NT2/D1 (cell line): ENCODE measurements around the gene NTNG1.

ENCODE experiments used
- DNase-seq: peaks from one replicate; pipeline ENCODE4 v3.0.0-alpha.2; 2011; ENCODE audit warnings: low read depth, low spot score
- H3K27me3 ChIP-seq: 2 replicates; pipeline ENCODE4 v1.6.0; 2011; ENCODE audit warnings: mild to moderate bottlenecking; ENCODE audit not compliant: insufficient read length, insufficient read depth
- H3K36me3 ChIP-seq: 2 replicates; pipeline ENCODE4 v1.6.1; 2011; ENCODE audit warnings: mild to moderate bottlenecking, low read length, mixed read lengths; ENCODE audit not compliant: insufficient read depth, insufficient read length
- H3K4me1 ChIP-seq: 2 replicates; pipeline ENCODE4 v1.5.1; 2011; ENCODE audit not compliant: insufficient read depth, insufficient read length
- H3K4me3 ChIP-seq: 2 replicates; pipeline ENCODE4 v1.5.1; 2011; ENCODE audit warnings: low read depth; ENCODE audit not compliant: insufficient read length
- H3K9ac ChIP-seq: 2 replicates; pipeline ENCODE4 v1.6.0; 2011; ENCODE audit warnings: low read depth; ENCODE audit not compliant: insufficient read length
- H3K9me3 ChIP-seq: 2 replicates; pipeline ENCODE4 v1.5.1; 2011; ENCODE audit warnings: mild to moderate bottlenecking, low read length; ENCODE audit not compliant: insufficient read depth
- SUZ12 ChIP-seq: IDR thresholded peaks from 2 replicates; pipeline ENCODE4 v1.6.1; 2011; ENCODE audit not compliant: insufficient read length, insufficient read depth; ENCODE audit errors: extremely low read depth
- YY1 ChIP-seq: IDR thresholded peaks from 2 replicates; pipeline ENCODE4 v1.6.1; 2011; ENCODE audit not compliant: insufficient read length, insufficient read depth
- ZNF274 ChIP-seq: IDR thresholded peaks from 2 replicates; pipeline ENCODE4 v1.6.1; 2011; ENCODE audit warnings: mild to moderate bottlenecking, low read depth, low read length

NTNG1 gene

DNA sequence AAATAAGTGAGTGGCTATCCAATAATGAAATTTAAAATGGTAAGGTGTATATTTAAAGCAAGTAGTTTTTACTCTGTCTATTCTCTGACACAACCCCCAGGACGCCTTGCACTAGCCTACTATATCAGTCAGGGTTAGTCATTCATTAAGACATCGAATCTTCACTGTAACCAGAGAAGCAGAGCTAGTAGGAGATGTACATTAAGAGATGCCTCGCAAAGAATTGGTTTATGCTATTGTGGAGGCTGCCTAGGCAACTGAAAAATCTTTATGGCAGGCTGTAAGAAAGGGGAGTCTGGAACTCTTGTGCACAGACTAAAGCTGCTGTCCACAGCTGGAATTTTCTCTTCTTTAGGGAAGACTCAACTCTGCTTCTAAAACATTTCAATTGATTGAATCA lies 28.8 kb downstream of the NTNG1 start:
- TF ChIP-seq YY1 (no peak), SUZ12 (no peak), ZNF274 (no peak)
- Histone ChIP-seq H3K27me3 (no peaks in the 10 kb centered on the region), H3K4me3 (no peak overlapping the region), H3K4me1 (no peaks in the 10 kb centered on the region), H3K9ac (no peak overlapping the region), H3K9me3 (peaks cover 5% of the 10 kb centered on the region; the same call in 1 of the 2 replicates), H3K36me3 (no peaks in the 10 kb centered on the region)
- no peak for DNase-seq

DNA sequence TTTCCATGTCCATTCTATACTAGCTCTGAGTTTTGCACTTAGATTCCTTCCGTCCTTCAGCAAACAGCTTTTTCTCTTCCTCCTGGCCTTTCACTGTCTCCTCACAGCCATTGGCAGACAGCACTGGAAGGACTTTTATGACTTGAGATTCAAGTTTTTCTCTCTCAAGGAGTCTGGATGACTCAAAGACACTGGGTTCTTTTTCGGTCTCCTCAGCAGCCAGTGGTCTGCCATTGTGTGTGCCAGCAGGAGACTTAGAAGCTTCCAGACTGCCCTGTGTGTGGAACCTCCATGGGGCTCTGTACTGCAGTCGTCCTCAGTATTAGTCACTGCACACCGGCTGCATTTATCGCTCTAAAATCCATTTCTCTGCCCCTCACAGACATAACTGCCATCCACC lies 30.5 kb downstream of the NTNG1 start:
- no peaks in the 10 kb centered on the region for H3K4me1 ChIP-seq
- DNase-seq: no peak
- H3K36me3 ChIP-seq: no peaks in the 10 kb centered on the region
- no peak overlapping the region for H3K9ac ChIP-seq
- TF ChIP-seq SUZ12 (no peak), ZNF274 (no peak), YY1 (no peak)
- H3K27me3 ChIP-seq: no peaks in the 10 kb centered on the region
- H3K9me3 ChIP-seq: no peaks in the 10 kb centered on the region
- no peak overlapping the region for H3K4me3 ChIP-seq

DNA sequence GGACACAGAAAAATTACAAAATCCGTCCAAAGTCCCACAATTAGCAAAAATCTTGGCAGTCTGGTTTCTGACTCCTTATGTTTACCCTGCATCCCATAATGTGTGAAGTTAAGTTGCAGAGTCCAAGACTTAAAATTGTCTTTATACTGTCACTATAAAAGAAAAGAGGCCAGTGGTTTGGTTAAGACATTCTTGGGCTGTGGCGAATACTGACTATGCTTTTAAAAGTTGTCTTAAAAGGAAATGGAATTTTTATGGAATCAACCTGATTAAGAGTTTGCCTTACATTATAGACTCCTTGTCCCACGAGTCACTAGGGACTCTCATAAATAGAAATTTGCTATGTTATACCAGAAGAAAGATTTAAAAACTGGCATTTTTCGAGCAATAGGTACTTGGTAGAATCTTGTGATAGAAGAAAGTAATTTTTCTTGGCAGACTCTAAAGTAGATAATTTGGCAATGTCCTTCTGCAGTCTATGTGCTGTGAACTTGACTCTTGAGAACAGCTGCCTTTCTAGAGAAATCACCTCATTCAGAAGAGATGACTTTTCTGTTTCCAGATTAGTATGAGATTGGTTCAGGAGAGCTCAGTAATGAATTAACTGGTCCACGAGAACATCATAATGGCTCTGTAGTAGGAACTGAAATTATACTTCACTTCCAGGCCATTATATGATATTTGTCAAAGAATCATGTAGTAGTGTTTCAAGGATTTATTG lies 31.8 kb downstream of the NTNG1 start:
- no peak for TF ChIP-seq YY1
- no peak for TF ChIP-seq ZNF274
- no peak for TF ChIP-seq SUZ12
- no peak overlapping the region for H3K4me3 ChIP-seq
- DNase-seq: no peak
- H3K4me1 ChIP-seq: no peaks in the 10 kb centered on the region
- no peaks in the 10 kb centered on the region for H3K36me3 ChIP-seq
- H3K9ac ChIP-seq: no peak overlapping the region
- H3K9me3 ChIP-seq: no peaks in the 10 kb centered on the region
- no peaks in the 10 kb centered on the region for H3K27me3 ChIP-seq

DNA sequence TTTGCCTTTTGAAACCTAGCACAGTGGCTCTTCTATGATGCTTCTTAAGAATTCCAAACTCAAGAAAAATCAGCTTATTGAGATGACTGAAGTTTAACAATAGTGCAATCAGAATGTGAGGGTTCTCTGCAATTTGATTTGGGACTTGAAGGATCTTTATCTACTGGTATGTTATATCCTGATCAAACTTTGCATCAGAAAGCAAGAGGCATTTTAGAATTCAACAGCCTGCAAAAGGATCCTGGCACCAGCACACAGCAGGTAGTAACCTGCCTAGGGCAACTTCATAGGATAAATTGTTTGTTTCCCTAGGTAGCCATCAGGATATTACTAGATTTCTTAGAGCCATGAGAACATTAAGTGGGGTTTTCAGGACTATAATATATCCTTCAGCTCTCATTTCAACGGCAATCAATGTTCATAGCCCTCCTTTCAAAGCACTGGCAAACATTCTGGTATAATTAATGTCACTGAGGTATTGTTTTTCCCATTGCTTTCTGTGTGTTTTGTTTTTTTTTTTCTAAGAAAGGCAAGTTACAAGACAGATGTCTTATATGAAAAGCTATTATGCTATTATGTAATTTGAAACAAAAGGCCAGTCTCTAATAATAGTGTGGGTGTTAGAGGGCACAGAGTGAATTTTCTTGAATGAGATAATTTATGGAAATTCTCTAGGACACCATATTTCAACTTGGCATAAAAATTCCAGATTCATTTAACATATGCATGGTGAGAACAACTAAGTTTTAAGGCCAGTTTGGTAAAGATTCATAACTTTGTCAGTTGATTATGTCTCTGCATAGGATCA lies 34.5 kb downstream of the NTNG1 start:
- Histone ChIP-seq H3K9me3 (no peaks in the 10 kb centered on the region), H3K4me1 (no peaks in the 10 kb centered on the region), H3K9ac (no peak overlapping the region), H3K4me3 (no peak overlapping the region), H3K36me3 (no peaks in the 10 kb centered on the region), H3K27me3 (no peaks in the 10 kb centered on the region)
- TF ChIP-seq YY1 (no peak), ZNF274 (no peak), SUZ12 (no peak)
- no peak for DNase-seq

DNA sequence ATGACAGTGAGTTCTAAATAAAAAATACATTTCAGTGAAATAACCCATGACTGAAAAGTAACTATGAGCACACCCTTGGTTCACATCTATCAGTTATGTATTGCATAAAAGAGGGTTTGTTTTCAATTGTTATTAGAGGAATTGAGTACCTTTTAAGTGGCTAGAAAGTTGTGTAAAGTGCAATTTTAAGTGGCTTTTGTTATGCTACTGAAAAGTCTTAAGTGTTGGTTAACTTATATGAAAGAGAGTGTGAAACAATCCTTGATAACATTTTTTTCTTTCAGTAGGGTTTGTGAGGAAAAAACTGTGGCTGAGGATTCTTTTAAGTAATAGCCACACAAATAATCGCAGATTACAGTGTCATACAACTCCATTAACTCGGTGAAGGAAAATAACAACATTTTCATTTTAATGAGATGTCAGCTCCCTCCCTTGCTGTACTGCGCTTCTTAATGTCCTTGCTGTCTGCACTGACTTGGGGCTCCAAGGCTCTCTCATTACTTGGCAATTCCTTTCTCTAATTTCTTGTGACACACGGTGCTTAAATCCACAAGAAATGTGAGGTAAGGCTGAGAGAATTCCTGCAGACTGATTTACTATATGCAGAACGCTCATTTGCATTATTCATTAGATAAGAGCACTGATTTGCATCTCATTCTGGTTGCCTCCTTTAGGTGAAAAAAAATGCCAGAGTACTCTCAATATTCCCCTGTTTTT lies 40.6 kb downstream of the NTNG1 start:
- Histone ChIP-seq H3K9ac (no peak overlapping the region), H3K4me3 (no peak overlapping the region)
- DNase-seq: no peak

DNA sequence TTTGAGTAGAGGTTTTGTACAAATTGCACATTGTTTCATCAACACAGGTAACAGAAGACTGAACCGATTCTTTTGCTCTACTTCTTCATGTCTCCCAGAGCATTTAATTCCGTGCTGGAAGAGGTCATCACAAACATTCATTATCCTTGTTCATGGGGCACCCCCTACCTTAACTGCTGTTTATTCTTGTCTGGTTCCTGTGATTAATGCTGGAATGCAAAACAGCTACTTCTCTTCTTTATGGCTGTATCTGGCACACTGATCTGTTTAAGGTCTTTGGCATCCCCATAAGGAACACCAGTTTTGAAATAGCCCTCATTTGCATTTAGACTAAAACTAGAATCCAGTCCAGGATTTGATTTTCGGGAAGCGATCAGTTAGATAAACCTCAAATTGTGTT lies 42.2 kb downstream of the NTNG1 start:
- Histone ChIP-seq H3K4me1 (no peaks in the 10 kb centered on the region), H3K27me3 (no peaks in the 10 kb centered on the region), H3K9ac (no peak overlapping the region), H3K36me3 (no peaks in the 10 kb centered on the region), H3K4me3 (no peak overlapping the region), H3K9me3 (no peaks in the 10 kb centered on the region)
- TF ChIP-seq ZNF274 (no peak), SUZ12 (no peak), YY1 (no peak)
- DNase-seq: no peak

More for the DNA sequence above, 40.6 kb downstream of the NTNG1 start:
- TF ChIP-seq SUZ12 (no peak), YY1 (no peak), ZNF274 (no peak)
- no peaks in the 10 kb centered on the region for H3K36me3 ChIP-seq
- H3K9me3 ChIP-seq: no peaks in the 10 kb centered on the region
- H3K4me1 ChIP-seq: no peaks in the 10 kb centered on the region
- no peaks in the 10 kb centered on the region for H3K27me3 ChIP-seq

DNA sequence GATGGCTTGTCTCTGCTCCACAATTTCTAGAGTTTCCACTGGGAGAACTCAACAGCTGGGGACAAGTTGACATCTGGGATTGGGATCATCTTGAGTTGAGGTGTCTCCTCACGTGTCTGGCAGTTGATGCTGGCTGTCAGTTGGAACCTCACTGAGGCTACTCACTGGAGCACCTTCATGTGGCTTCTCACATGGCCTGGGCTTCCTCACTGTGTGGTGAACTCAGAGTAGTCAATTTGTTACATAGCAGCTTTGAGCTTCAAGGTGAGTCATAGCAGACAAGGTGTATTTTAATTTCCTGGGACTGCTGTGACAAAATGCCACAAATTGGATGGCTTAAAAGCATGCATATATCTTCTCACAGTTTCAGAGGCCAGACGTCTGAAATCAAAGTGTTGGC lies 44.0 kb downstream of the NTNG1 start:
- DNase-seq: no peak
- Histone ChIP-seq H3K4me1 (no peaks in the 10 kb centered on the region), H3K9me3 (no peaks in the 10 kb centered on the region), H3K36me3 (no peaks in the 10 kb centered on the region), H3K27me3 (no peaks in the 10 kb centered on the region), H3K4me3 (no peak overlapping the region), H3K9ac (no peak overlapping the region)
- no peak for TF ChIP-seq SUZ12
- no peak for TF ChIP-seq ZNF274
